Stomach (tissue), 9 donors: Measurements from ENCODE around the gene FOXN4. TPM values are rescaled to one million over a fixed set of nuclear protein-coding genes. Genes with fewer than 3 reads are reported as not detected.

Source experiments
- DNase-seq, 2 donors: peaks; one replicate each; pipeline versions ENCODE4 v3.0.0 to v3.0.0-alpha.2; 2013 to 2019
- H3K27ac ChIP-seq, 5 donors: fragments of 200-600 bp in 4 of 5; sonication (generic) in 4 of 5; one replicate each; pipeline ENCODE4 v1.5.1; 2013 to 2019; ENCODE audit warnings: mild to moderate bottlenecking in 1 of 5, moderate library complexity in 1 of 5
- H3K27me3 ChIP-seq, 3 donors: fragments of 200-600 bp; sonication (generic); one replicate each; pipeline ENCODE4 v1.5.1; 2017 to 2019; ENCODE audit warnings: mixed run types in 1 of 3
- H3K36me3 ChIP-seq, 4 donors: fragments of 200-600 bp; sonication (generic); 1 replicate in 3 of 4; 2 replicates in 1 of 4; pipeline ENCODE4 v1.5.1; 2016 to 2019
- H3K4me1 ChIP-seq, 4 donors: fragments of 200-600 bp; sonication (generic); one replicate each; pipeline ENCODE4 v1.5.1; 2016 to 2019
- H3K4me3 ChIP-seq, 4 donors: fragments of 200-600 bp; sonication (generic) in 3 of 4; one replicate each; pipeline ENCODE4 v1.5.1; 2016 to 2019; ENCODE audit warnings: mild to moderate bottlenecking in 1 of 4
- H3K9me3 ChIP-seq, 4 donors: fragments of 200-600 bp; sonication (generic); one replicate each; pipeline ENCODE4 v1.5.1; 2016 to 2019
- EP300 ChIP-seq: sonication (generic); formaldehyde crosslinking; IDR thresholded peaks from one replicate; pipeline ENCODE4 v1.6.1; 2017; ENCODE audit warnings: antibody characterized with exemption
- POLR2A ChIP-seq, 4 donors: fragments of 450-650 bp; IDR thresholded peaks; one replicate each; pipeline ENCODE4 v1.6.1; 2016; ENCODE audit warnings: antibody characterized with exemption in 4 of 4, control low read depth in 2 of 4, mild to moderate bottlenecking in 1 of 4, moderate library complexity in 1 of 4
- POLR2AphosphoS5 ChIP-seq, 3 donors: sonication (generic); formaldehyde crosslinking; IDR thresholded peaks; one replicate each; pipeline ENCODE4 v1.6.1; 2016; ENCODE audit warnings: antibody characterized with exemption in 3 of 3
- WGBS, 5 donors: extraction: QIAGEN DNeasy Blood & Tissue Kit in 3 of 5; methylation state at CpG; one replicate each; pipeline versions ENCODE4 v1.1.5 to v1.1.7; 2013 to 2018; 5-methylcytosine and 5-hydroxymethylcytosine counted together
- intact Hi-C: fragments of 100-400 bp; cut with DNase I; formaldehyde crosslinking; loops from one replicate; pipeline ENCODE4 v1.15.1; 2023; ENCODE audit warnings: low total_unique reads
- polyA plus RNA-seq, 3 donors: library from polyadenylated mRNA; stranded (reverse); fragments of 200-250 nt; gene quantifications; one replicate each; pipeline ENCODE4 v1.2.3, GENCODE V29; 2013
- total RNA-seq, 5 donors: library from RNA; depleted of rRNA; stranded (reverse); fragments of >200 nt; gene quantifications; one replicate each; pipeline versions ENCODE4 v1.1.0 to v1.2.3, GENCODE V29; 2014 to 2016
- TF ChIP-seq, protein P1 (sequence below), 7 experiments: fragments of 450-650 bp in 4 of 7; fragments of 200-600 bp in 3 of 7; sonication (generic) in 3 of 7; IDR thresholded peaks; one replicate each; pipeline ENCODE4 v1.5.1; 2016 to 2019; ENCODE audit warnings: antibody characterized with exemption in 7 of 7, control low read depth in 2 of 7, mild to moderate bottlenecking in 1 of 7
- donor health status: healthy with polysubstance abuse.
- donor health status: Bipolar disorder and iron deficiency.
- donor health status: healthy.

FOXN4 gene
- total and polyA plus RNA-seq, 8 donors = not detected

DNA sequence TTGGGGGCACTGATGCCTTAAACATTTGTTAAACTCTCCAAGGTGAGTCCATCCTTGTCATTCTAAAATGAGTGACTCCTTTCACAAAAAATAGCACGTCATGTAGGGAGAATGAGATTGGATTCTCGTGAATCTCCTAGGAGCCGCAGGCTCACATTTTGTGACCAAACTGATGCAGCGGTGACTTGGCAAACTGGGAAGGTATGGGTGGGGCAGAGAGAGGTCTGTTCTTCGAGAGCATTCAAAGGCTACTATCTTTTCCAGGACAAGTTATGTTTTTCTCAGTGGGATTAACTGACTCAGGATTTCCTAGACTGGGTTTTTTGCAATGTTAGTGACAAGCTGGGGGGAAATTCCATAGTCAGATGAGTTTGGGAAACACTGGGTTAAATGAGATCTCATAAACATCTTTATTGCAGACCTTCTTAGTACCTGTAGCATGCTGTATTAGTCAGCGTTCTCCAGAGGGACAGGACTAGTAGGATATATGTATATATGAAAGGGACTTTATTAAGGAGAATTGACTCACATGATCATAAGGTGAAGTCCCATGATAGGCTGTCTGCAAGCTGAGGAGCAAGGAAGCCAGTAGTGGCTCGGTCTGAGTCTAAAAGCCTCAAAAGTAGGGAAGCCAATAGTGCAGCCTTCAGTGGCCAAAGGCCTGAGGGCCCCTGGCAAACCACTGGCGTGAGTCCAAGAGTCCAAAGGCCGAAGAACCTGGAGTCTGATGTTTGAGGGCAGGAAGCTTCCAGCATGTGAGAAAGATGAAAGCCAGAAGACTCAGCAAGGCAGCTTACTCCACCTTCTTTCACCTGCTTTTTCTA, 61.0 kb downstream of the FOXN4 start:
- H3K4me3 ChIP-seq = no peak overlapping the region
- no peak overlapping the region for H3K27ac ChIP-seq
- WGBS, 5 donors = 54 to 72% (median 62%) methylated on average over 9 of the region's 9 CpGs
- no peaks in the 10 kb centered on the region for H3K27me3 ChIP-seq
- H3K36me3 ChIP-seq = peaks cover 44 to 99% (median 94%) of the 10 kb centered on the region in 4 donors
- H3K9me3 ChIP-seq = no peaks in the 10 kb centered on the region
- peak; percentile 61 to 79 for DNase-seq
- peaks cover 0 to 15% (median 6%) of the 10 kb centered on the region in 4 donors for H3K4me1 ChIP-seq
- intact Hi-C loops = no loop called here
- TF ChIP-seq EP300 (no peak), POLR2A (IDR thresholded peaks at IDR 0.05) (no peak), POLR2AphosphoS5 (IDR thresholded peaks at IDR 0.05) (no peak)
- TF ChIP-seq, protein P1, sequence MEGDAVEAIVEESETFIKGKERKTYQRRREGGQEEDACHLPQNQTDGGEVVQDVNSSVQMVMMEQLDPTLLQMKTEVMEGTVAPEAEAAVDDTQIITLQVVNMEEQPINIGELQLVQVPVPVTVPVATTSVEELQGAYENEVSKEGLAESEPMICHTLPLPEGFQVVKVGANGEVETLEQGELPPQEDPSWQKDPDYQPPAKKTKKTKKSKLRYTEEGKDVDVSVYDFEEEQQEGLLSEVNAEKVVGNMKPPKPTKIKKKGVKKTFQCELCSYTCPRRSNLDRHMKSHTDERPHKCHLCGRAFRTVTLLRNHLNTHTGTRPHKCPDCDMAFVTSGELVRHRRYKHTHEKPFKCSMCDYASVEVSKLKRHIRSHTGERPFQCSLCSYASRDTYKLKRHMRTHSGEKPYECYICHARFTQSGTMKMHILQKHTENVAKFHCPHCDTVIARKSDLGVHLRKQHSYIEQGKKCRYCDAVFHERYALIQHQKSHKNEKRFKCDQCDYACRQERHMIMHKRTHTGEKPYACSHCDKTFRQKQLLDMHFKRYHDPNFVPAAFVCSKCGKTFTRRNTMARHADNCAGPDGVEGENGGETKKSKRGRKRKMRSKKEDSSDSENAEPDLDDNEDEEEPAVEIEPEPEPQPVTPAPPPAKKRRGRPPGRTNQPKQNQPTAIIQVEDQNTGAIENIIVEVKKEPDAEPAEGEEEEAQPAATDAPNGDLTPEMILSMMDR (IDR thresholded peaks at IDR 0.05) = no peak

DNA sequence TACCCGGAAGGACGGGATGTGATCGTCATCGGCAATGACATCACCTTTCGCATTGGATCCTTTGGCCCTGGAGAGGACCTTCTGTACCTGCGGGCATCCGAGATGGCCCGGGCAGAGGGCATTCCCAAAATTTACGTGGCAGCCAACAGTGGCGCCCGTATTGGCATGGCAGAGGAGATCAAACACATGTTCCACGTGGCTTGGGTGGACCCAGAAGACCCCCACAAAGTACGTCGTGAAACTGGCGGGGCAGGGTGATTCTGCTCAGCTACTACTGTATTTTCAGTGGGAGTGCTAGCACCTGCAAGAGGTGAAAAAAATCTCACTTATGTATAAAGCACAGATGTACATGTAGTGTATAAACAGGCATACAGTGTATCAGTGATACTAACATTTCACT, 62.9 kb downstream of the FOXN4 start:
- DNase-seq = no peak
- H3K4me1 ChIP-seq = peaks cover 0 to 15% (median 6%) of the 10 kb centered on the region in 4 donors
- 95 to 96% (median 96%) methylated on average over 15 of the region's 15 CpGs for WGBS, 5 donors
- H3K9me3 ChIP-seq = no peaks in the 10 kb centered on the region
- H3K27me3 ChIP-seq = no peaks in the 10 kb centered on the region
- peaks cover 59 to 99% (median 94%) of the 10 kb centered on the region in 4 donors for H3K36me3 ChIP-seq
- no peak overlapping the region for H3K27ac ChIP-seq
- H3K4me3 ChIP-seq = no peak overlapping the region
- TF ChIP-seq POLR2AphosphoS5 (IDR thresholded peaks at IDR 0.05) = no peak
- intact Hi-C loops = no loop called here

DNA sequence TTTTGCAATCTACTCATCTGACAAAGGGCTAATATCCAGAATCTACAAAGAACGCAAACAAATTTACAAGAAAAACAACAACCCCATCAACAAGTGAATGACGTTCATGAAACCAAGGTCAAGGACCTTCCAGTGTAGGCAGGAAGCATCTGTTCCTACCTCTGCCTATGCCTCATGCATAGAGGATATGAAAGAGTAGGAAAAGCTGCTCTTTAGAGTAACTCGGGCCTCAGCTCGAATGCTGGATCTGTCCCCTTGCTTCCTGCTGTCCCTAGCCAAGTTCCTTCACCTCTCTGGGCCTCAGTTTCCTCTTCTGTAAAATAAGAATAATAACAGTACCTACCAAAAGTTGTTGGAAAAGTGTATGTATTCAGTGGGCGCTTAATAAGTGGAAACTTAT, 65.0 kb downstream of the FOXN4 start:
- Histone ChIP-seq H3K36me3 (peaks cover 79 to 100% (median 96%) of the 10 kb centered on the region in 4 donors), H3K9me3 (no peaks in the 10 kb centered on the region), H3K27ac (no peak overlapping the region), H3K4me3 (no peak overlapping the region), H3K27me3 (no peaks in the 10 kb centered on the region), H3K4me1 (peaks cover 0 to 15% (median 6%) of the 10 kb centered on the region in 4 donors)
- 81 to 89% (median 83%) methylated on average over 5 of the region's 5 CpGs for WGBS, 5 donors
- intact Hi-C loops = no loop called here
- TF ChIP-seq, protein P1 (IDR thresholded peaks at IDR 0.05) = no peak
- TF ChIP-seq POLR2A (IDR thresholded peaks at IDR 0.05) (no peak), POLR2AphosphoS5 (IDR thresholded peaks at IDR 0.05) (no peak), EP300 (no peak)
- peak in 1 of 2 donors; percentile 15 for DNase-seq

DNA sequence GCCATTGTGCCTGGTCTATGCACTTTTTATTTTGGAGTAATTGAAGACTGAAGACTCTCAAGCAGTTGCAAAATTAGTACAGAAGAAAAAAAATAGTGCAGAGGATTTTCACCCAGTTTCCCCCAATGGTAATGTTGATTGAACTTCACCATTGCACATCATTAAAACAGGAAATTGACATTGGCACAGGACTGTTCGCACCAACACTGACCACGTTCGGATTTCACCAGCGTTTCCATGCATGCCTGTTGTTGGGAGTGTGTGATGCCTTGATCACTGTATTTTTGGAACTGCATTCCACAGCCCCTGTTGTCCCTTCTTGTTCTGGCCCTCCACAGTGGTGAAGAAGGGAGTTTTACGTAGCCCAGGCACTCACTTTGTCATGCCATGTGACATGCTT, 67.1 kb downstream of the FOXN4 start:
- no peak overlapping the region for H3K27ac ChIP-seq
- no peaks in the 10 kb centered on the region for H3K9me3 ChIP-seq
- no peak for DNase-seq
- H3K27me3 ChIP-seq = no peaks in the 10 kb centered on the region
- intact Hi-C loops = no loop called here
- no peak overlapping the region for H3K4me3 ChIP-seq
- TF ChIP-seq POLR2AphosphoS5 (IDR thresholded peaks at IDR 0.05) (no peak), POLR2A (IDR thresholded peaks at IDR 0.05) (no peak), EP300 (no peak)
- TF ChIP-seq, protein P1 (IDR thresholded peaks at IDR 0.05) = no peak
- H3K4me1 ChIP-seq = no peaks in the 10 kb centered on the region
- H3K36me3 ChIP-seq = peaks cover 84 to 98% (median 95%) of the 10 kb centered on the region in 4 donors
- 84 to 92% (median 91%) methylated on average over 5 of the region's 5 CpGs for WGBS, 5 donors

DNA sequence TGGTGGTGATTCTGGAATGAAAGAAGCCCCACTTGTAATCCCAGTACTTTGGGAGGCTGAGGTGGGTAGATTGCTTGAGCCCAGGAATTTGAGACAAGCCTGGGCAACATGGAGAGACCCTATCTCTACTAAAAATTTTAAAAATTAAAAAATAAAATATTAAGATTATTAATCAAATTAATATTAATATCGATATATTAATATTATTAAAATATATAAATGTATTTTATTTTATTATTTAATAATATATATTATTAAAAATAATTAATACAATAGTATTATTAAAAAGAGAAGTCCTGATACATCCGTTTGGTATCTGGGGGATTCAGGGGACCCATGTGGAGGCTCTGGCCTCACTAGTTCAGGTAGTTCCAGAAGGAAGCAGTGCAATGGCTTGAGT, 68.7 kb downstream of the FOXN4 start:
- no peak overlapping the region for H3K27ac ChIP-seq
- TF ChIP-seq EP300 = no peak
- no peak for TF ChIP-seq POLR2AphosphoS5 (IDR thresholded peaks at IDR 0.05)
- no peak for TF ChIP-seq POLR2A (IDR thresholded peaks at IDR 0.05)
- TF ChIP-seq, protein P1 (IDR thresholded peaks at IDR 0.05) = no peak
- H3K36me3 ChIP-seq = peaks cover 84 to 98% (median 95%) of the 10 kb centered on the region in 4 donors
- no peaks in the 10 kb centered on the region for H3K27me3 ChIP-seq
- H3K9me3 ChIP-seq = no peaks in the 10 kb centered on the region
- WGBS, 5 donors = 94 to 97% (median 96%) methylated on average over 2 of the region's 2 CpGs
- intact Hi-C loops = no loop called here
- H3K4me3 ChIP-seq = no peak overlapping the region
- no peak for DNase-seq
- no peaks in the 10 kb centered on the region for H3K4me1 ChIP-seq
